Measurements from ENCODE around the gene ALS2CL. TPM values are rescaled to one million over a fixed set of nuclear protein-coding genes. Genes with fewer than 3 reads are reported as not detected.
"Not testable (repeated sequence)": the region's sequence is repeated elsewhere in the genome, so short reads cannot be mapped to it uniquely, and the experiment has no call there.

ALS2CL gene
- total RNA-seq: 49.0 TPM

- peaks cover 0 to 2% of the 10 kb centered on the region in 2 donors for H3K36me3 ChIP-seq
- TF ChIP-seq CTCF (IDR thresholded peaks at IDR 0.05): no peak
- no peaks in the 10 kb centered on the region for H3K27me3 ChIP-seq
- H3K4me3 ChIP-seq: peak within 1 kb of the TSS; percentile 74 to 89
- peak within 1 kb of the TSS; percentile 83 to 93 for H3K27ac ChIP-seq
- intact Hi-C loops (cut with DNase I): no loop called here
- H3K4me1 ChIP-seq: peaks cover 21 to 52% of the 10 kb centered on the region in 2 donors
- DNase-seq (ENCODE audit: low spot score in 2 of 2): peak in 1 of 2 donors; percentile 81
- H3K9me3 ChIP-seq: no peaks in the 10 kb centered on the region
Observed at GRCh38 chr3:46693038-46693891, at the start of gene ALS2CL. Gene ALS2CL (minus strand): TSS chr3:46693679. CDS start chr3:46689440, 4,239 bp downstream.

DNA sequence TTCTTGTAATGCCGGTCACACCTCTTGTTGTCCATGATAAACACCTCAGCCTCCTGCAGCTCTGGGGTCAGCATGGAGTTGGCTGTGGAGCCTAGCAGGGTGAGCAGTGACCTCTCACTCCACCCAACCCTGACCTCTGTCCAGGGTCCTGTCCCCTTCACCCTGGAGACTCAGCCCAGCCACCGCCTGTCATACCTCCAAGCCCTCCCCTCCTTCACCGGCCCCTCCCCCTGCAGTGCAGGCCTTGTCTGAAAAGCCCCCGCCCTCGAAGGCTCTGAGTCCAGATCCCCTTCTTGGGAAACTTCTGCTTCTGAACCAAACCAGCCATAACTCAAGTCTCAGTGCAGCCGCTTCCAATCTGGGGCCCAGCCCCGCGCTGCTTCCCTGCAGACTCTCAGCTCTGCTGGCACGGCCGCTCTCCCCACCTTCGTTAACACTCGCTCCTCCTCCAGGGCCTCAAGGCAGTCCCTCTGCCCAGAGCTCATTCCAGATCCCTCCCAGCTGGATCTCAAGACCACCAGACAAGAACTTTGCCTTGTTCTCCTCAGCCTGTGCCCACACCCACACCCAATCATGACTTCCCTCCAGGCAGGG lies 49.6 kb upstream of the ALS2CL start:
- Histone ChIP-seq H3K9me3 (no peaks in the 10 kb centered on the region), H3K36me3 (no peaks in the 10 kb centered on the region), H3K27ac (no peak overlapping the region), H3K27me3 (no peaks in the 10 kb centered on the region), H3K4me1 (no peaks in the 10 kb centered on the region), H3K4me3 (no peak overlapping the region)
- DNase-seq (ENCODE audit: low spot score in 2 of 2): no peak
- TF ChIP-seq CTCF (IDR thresholded peaks at IDR 0.05): no peak
- intact Hi-C loops (cut with DNase I): no loop called here

DNA sequence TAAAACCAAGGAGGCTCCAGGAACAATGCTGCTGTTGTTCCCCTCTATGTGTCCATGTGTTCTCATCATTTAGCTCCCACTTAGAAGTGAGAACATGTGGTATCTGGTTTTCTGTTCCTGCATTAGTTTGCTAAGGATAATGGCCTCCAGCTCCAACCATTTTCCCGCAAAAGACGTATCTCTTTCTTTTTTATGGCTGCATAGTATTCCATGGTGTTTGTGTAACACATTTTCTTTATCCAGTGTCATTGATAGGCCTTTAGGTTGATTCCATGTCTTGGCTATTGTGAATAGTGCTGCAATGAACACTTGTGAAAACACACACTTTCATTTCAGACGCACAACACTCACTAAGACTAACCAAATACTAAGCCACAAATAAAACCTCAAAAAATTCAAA lies 46.1 kb upstream of the ALS2CL start:
- DNase-seq (ENCODE audit: low spot score in 2 of 2); H3K27me3 ChIP-seq; H3K9me3 ChIP-seq; H3K4me1 ChIP-seq; H3K4me3 ChIP-seq; H3K27ac ChIP-seq; intact Hi-C loops (cut with DNase I); H3K36me3 ChIP-seq: not testable (repeated sequence)

- DNase-seq (ENCODE audit: low spot score in 2 of 2): no peak
- Histone ChIP-seq H3K4me3 (no peak overlapping the region), H3K27me3 (no peaks in the 10 kb centered on the region), H3K4me1 (no peaks in the 10 kb centered on the region), H3K36me3 (no peaks in the 10 kb centered on the region), H3K9me3 (no peaks in the 10 kb centered on the region), H3K27ac (no peak overlapping the region)
- TF ChIP-seq CTCF (IDR thresholded peaks at IDR 0.05): no peak
- intact Hi-C loops (cut with DNase I): no loop called here
Observed at GRCh38 chr3:46737329-46737731, 43.9 kb upstream of the ALS2CL start.

DNA sequence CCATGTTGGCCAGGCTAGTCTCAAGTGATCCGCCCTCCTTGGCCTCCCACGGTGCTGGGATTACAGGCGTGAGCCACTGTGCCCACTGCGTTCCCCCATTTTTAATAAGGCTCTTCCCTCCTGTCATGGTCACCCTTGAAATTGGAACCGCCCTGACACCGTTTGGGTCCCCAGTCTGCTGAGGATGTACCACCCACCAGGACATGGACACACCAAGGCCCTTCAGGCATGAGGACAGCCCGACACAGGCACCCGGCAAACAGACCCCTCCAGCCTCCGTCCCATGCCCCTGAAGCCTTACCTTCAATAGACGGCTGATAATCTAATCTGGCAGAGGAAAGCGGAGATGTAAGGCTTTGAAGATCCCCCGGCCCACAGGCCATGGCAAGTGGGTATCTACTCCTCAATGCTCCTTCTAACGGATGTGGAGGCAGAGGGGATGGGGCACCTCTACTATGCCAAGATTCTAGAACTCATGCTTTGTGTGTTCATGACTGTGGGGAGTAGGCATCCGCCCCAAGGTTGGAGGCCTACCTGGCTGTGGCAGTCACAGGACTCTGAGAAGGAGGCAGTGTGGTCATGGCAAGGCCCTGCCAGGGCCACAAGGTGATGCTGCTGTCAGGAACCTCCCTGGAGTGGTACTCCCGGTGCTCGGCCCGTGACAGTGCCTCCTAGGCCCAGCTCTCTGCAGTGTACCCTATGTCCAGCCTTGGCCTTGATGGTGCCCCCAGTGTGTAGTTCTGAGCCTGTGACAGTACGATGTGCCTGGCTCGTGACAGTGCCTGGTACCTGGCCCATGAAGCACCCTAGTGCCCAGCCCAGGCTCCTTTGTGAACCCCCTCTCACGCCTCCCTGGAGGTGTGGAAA lies 42.8 kb upstream of the ALS2CL start:
- no peak overlapping the region for H3K4me3 ChIP-seq
- no peaks in the 10 kb centered on the region for H3K4me1 ChIP-seq
- intact Hi-C loops (cut with DNase I): no loop called here
- H3K27me3 ChIP-seq: no peaks in the 10 kb centered on the region
- no peaks in the 10 kb centered on the region for H3K9me3 ChIP-seq
- no peak overlapping the region for H3K27ac ChIP-seq
- no peak for TF ChIP-seq CTCF (IDR thresholded peaks at IDR 0.05)
- no peaks in the 10 kb centered on the region for H3K36me3 ChIP-seq
- DNase-seq (ENCODE audit: low spot score in 2 of 2): no peak

Measured in ascending aorta (tissue), 2 donors.